PC-3 (cell line): ENCODE measurements around the gene COL6A1. TPM values are rescaled to one million over a fixed set of nuclear protein-coding genes. Genes with fewer than 3 reads are reported as not detected.

Experiments used
- ATAC-seq: fragments of 200-7000 bp; cut with Tn5 transposase; 2 replicates; pipeline ENCODE4 v1.9.1; 2020; ENCODE audit warnings: mild to moderate bottlenecking, moderate library complexity
- BruUV-seq: library from RNA; stranded (reverse); fragments of 400-500 nt; replicated peaks from 2 replicates; lab custom pipeline; 2021; lab: Mats Ljungman, UMichigan
- CTCF ChIA-PET: fragments of 300-600 bp; sonication (Branson Sonifier 250); formaldehyde crosslinking; loops from one replicate; lab custom pipeline; 2022; ENCODE audit warnings: antibody characterized with exemption; lab: Charles Lee
- POLR2A ChIA-PET: fragments of 300-600 bp; sonication (Branson Sonifier 250); formaldehyde crosslinking; loops from one replicate; lab custom pipeline; 2022; ENCODE audit warnings: antibody characterized with exemption; ENCODE audit not compliant: unreplicated experiment; lab: Charles Lee
- DNase-seq: peaks from one replicate; pipeline ENCODE4 v3.0.0-alpha.2; 2015
- H2AFZ ChIP-seq: fragments of 300-600 bp; sonication (generic); 2 replicates; pipeline ENCODE4 v1.6.0; 2016; ENCODE audit warnings: antibody characterized with exemption, low read length
- H3F3A ChIP-seq: fragments of 300-600 bp; sonication (generic); one replicate; pipeline ENCODE4 v1.6.0; 2017; ENCODE audit warnings: antibody characterized with exemption, low read length, control low read depth, mild to moderate bottlenecking; ENCODE audit not compliant: unreplicated experiment
- H3K27ac ChIP-seq: fragments of 300-600 bp; sonication (generic); 2 replicates; pipeline ENCODE4 v1.5.1; 2016; ENCODE audit warnings: mild to moderate bottlenecking, low read length
- H3K27me3 ChIP-seq: fragments of 300-600 bp; sonication (generic); 2 replicates; pipeline ENCODE4 v1.6.1; 2016; ENCODE audit warnings: low read length, mixed read lengths
- H3K36me3 ChIP-seq: fragments of 300-600 bp; sonication (generic); 2 replicates; pipeline ENCODE4 v1.6.1; 2016; ENCODE audit warnings: low read depth, mixed run types, low read length, mixed read lengths
- H3K4me1 ChIP-seq: fragments of 300-600 bp; sonication (generic); 2 replicates; pipeline ENCODE4 v1.5.1; 2016; ENCODE audit warnings: low read length; ENCODE audit not compliant: insufficient read depth
- H3K4me2 ChIP-seq: fragments of 300-600 bp; sonication (generic); 2 replicates; pipeline ENCODE4 v1.6.0; 2016; ENCODE audit warnings: low read length
- H3K4me3 ChIP-seq: fragments of 300-600 bp; sonication (generic); 2 replicates; pipeline ENCODE4 v1.5.1; 2016; ENCODE audit warnings: mild to moderate bottlenecking, low read length, mixed read lengths
- H3K79me2 ChIP-seq: fragments of 300-600 bp; sonication (generic); 2 replicates; pipeline ENCODE4 v1.6.1; 2017; ENCODE audit warnings: low read length, mixed read lengths
- H3K9ac ChIP-seq: fragments of 300-600 bp; sonication (generic); 2 replicates; pipeline ENCODE4 v1.6.0; 2016; ENCODE audit warnings: mild to moderate bottlenecking, low read length
- H3K9me2 ChIP-seq: fragments of 300-600 bp; sonication (generic); replicated peaks from 2 replicates; pipeline ENCODE4 v1.6.1; 2016; ENCODE audit warnings: mixed run types, low read length, mixed read lengths
- H3K9me3 ChIP-seq: fragments of 300-600 bp; sonication (generic); 2 replicates; pipeline ENCODE4 v1.6.1; 2016; ENCODE audit warnings: low read length, mixed read lengths
- H4K20me1 ChIP-seq: fragments of 300-600 bp; sonication (generic); 2 replicates; pipeline ENCODE4 v1.6.1; 2016; ENCODE audit warnings: low read length, mixed read lengths
- CTCF ChIP-seq: fragments of 300-600 bp; sonication (generic); conservative IDR thresholded peaks from 2 replicates; pipeline ENCODE4 v1.5.1; 2017; ENCODE audit warnings: antibody characterized with exemption, low read depth, mild to moderate bottlenecking, low read length
- EZH2 ChIP-seq: fragments of 300-600 bp; sonication (generic); IDR thresholded peaks from one replicate; pipeline ENCODE4 v1.6.1; 2017; ENCODE audit warnings: antibody characterized with exemption, mild to moderate bottlenecking, low read length; ENCODE audit not compliant: unreplicated experiment
- EZH2phosphoT487 ChIP-seq: fragments of 300-600 bp; sonication (generic); IDR thresholded peaks from 2 replicates; pipeline ENCODE4 v1.6.1; 2018; ENCODE audit warnings: mild to moderate bottlenecking, antibody characterized with exemption, low read length, borderline replicate concordance
- intact Hi-C: fragments of 100-400 bp; cut with micrococcal nuclease; formaldehyde crosslinking; loops from 2 replicates; pipeline ENCODE4 v1.9.0; 2023
- total RNA-seq: library from RNA; depleted of rRNA; stranded (reverse); fragments of >200 nt; gene quantifications from 2 replicates; pipeline ENCODE4 v1.2.3, GENCODE V29; 2014

The COL6A1 gene
- total RNA-seq, 1 experiment from 2014 or later: 487 TPM

GRCh38 chr21:45987121-45987711 lies 5.6 kb downstream of the COL6A1 start:
- BruUV-seq: no TSS peak
- Histone ChIP-seq H3K4me3 (no peak overlapping the region), H3K9me3 (no peaks in the 10 kb centered on the region), H3K36me3 (peaks cover 40% of the 10 kb centered on the region), H3K27me3 (no peaks in the 10 kb centered on the region), H3K79me2 (peaks cover 43% of the 10 kb centered on the region), H4K20me1 (peaks cover 19% of the 10 kb centered on the region), H3K4me2 (no peak overlapping the region), H3K9ac (no peak overlapping the region), H3F3A (no peaks in the 10 kb centered on the region), H3K27ac (no peak overlapping the region), H3K4me1 (peaks cover 13% of the 10 kb centered on the region), H2AFZ (no peak overlapping the region), H3K9me2 (no peaks in the 10 kb centered on the region)
- intact Hi-C loops: no loop called here
- TF ChIP-seq CTCF: no peak
- TF ChIP-seq EZH2phosphoT487: no peak
- no peak for TF ChIP-seq EZH2
- POLR2A ChIA-PET: no interaction called here
- no peak for DNase-seq
- CTCF ChIA-PET: no interaction called here
- no peak for ATAC-seq

GRCh38 chr21:45988366-45989347 lies 7.1 kb downstream of the COL6A1 start:
- Histone ChIP-seq H4K20me1 (peaks cover 6% of the 10 kb centered on the region), H3K9me3 (no peaks in the 10 kb centered on the region), H3K27ac (no peak overlapping the region), H3K9ac (no peak overlapping the region), H3K4me2 (no peak overlapping the region), H3F3A (no peaks in the 10 kb centered on the region), H2AFZ (no peak overlapping the region), H3K9me2 (no peaks in the 10 kb centered on the region), H3K79me2 (peaks cover 31% of the 10 kb centered on the region), H3K4me3 (no peak overlapping the region), H3K27me3 (no peaks in the 10 kb centered on the region), H3K4me1 (peaks cover 10% of the 10 kb centered on the region), H3K36me3 (peaks cover 47% of the 10 kb centered on the region)
- intact Hi-C loops: no loop called here
- POLR2A ChIA-PET: no interaction called here
- DNase-seq: no peak
- CTCF ChIA-PET: no interaction called here
- no peak for ATAC-seq
- BruUV-seq: no TSS peak
- TF ChIP-seq EZH2 (no peak), EZH2phosphoT487 (no peak), CTCF (no peak)
